SJSA1 (cell line): ENCODE measurements around the gene CIB4. TPM values are rescaled to one million over a fixed set of nuclear protein-coding genes. Genes with fewer than 3 reads are reported as not detected.
"Not testable (repeated sequence)": the region's sequence is repeated elsewhere in the genome, so short reads cannot be mapped to it uniquely, and the experiment has no call there.

Source experiments
- DNase-seq, 2 experiments: peaks; one replicate each; pipeline ENCODE4 v3.0.0-alpha.2; 2015 to 2020; ENCODE audit warnings: low spot score in 2 of 2, low read depth in 1 of 2
- H3K27ac ChIP-seq: fragments of 250-450 bp; sonication (Bioruptor Pico); 2 replicates; pipeline ENCODE4 v1.5.1; 2020; ENCODE audit warnings: mild to moderate bottlenecking, moderate library complexity
- H3K27me3 ChIP-seq: fragments of 250-450 bp; sonication (Bioruptor Pico); replicated peaks from 2 replicates; pipeline ENCODE4 v1.5.1; 2020; ENCODE audit warnings: mild to moderate bottlenecking, moderate library complexity
- H3K36me3 ChIP-seq: fragments of 250-450 bp; sonication (Bioruptor Pico); 2 replicates; pipeline ENCODE4 v1.5.1; 2020; ENCODE audit warnings: mild to moderate bottlenecking
- H3K4me1 ChIP-seq: fragments of 250-450 bp; sonication (Bioruptor Pico); replicated peaks from 2 replicates; pipeline ENCODE4 v1.6.1; 2021; ENCODE audit warnings: mild to moderate bottlenecking
- H3K4me3 ChIP-seq: fragments of 250-450 bp; sonication (Bioruptor Pico); 2 replicates; pipeline ENCODE4 v1.5.1; 2020; ENCODE audit warnings: mild to moderate bottlenecking
- H3K9me3 ChIP-seq: fragments of 250-450 bp; sonication (Bioruptor Pico); replicated peaks from 2 replicates; pipeline ENCODE4 v1.5.1; 2020; ENCODE audit warnings: mild to moderate bottlenecking
- total RNA-seq: library from RNA; depleted of rRNA; stranded (reverse); fragments of >200 nt; shearing (Covaris generic); gene quantifications from 2 replicates; pipeline ENCODE4 v1.2.3, GENCODE V29; 2014

CIB4 gene
- total RNA-seq, 1 experiment from 2014 or later, result not detected

- not testable (repeated sequence) for H3K4me1 ChIP-seq, H3K27ac ChIP-seq, H3K4me3 ChIP-seq, H3K9me3 ChIP-seq, H3K36me3 ChIP-seq, DNase-seq
- H3K27me3 ChIP-seq, result peaks cover 19% of the 10 kb centered on the region; the same call in 1 of the 2 replicates
These were observed 14.0 kb upstream of the CIB4 start for GRCh38 chr2:26655120-26655519.

GRCh38 chr2:26654061-26654340 lies 12.8 kb upstream of the CIB4 start:
- no peak overlapping the region for H3K27ac ChIP-seq
- no peak overlapping the region for H3K4me3 ChIP-seq
- no peaks in the 10 kb centered on the region for H3K4me1 ChIP-seq
- H3K9me3 ChIP-seq, result no peaks in the 10 kb centered on the region; the same call in 1 of the 2 replicates
- DNase-seq, result no peak
- H3K27me3 ChIP-seq, result peaks cover 18% of the 10 kb centered on the region; the same call in 1 of the 2 replicates
- no peaks in the 10 kb centered on the region for H3K36me3 ChIP-seq

GRCh38 chr2:26653207-26654060 lies 12.3 kb upstream of the CIB4 start:
- H3K9me3 ChIP-seq, result no peaks in the 10 kb centered on the region
- H3K27ac ChIP-seq, result no peak overlapping the region
- peaks cover 19% of the 10 kb centered on the region; the same call in 1 of the 2 replicates for H3K27me3 ChIP-seq
- DNase-seq, result no peak
- no peaks in the 10 kb centered on the region for H3K36me3 ChIP-seq
- no peaks in the 10 kb centered on the region for H3K4me1 ChIP-seq
- no peak overlapping the region for H3K4me3 ChIP-seq

- H3K27me3 ChIP-seq, result peaks cover 19% of the 10 kb centered on the region; the same call in 1 of the 2 replicates
These were observed 11.3 kb upstream of the CIB4 start for GRCh38 chr2:26652361-26653041.

GRCh38 chr2:26651799-26652198 lies 10.6 kb upstream of the CIB4 start:
- no peaks in the 10 kb centered on the region for H3K36me3 ChIP-seq
- no peak overlapping the region for H3K4me3 ChIP-seq
- no peak for DNase-seq
- H3K27me3 ChIP-seq, result peaks cover 19% of the 10 kb centered on the region; the same call in 1 of the 2 replicates
- no peak overlapping the region for H3K27ac ChIP-seq
- H3K4me1 ChIP-seq, result no peaks in the 10 kb centered on the region
- H3K9me3 ChIP-seq, result no peaks in the 10 kb centered on the region

More at GRCh38 chr2:26652361-26653041, 11.3 kb upstream of the CIB4 start:
- no peak for DNase-seq
- no peak overlapping the region for H3K27ac ChIP-seq
- H3K9me3 ChIP-seq, result no peaks in the 10 kb centered on the region
- no peaks in the 10 kb centered on the region for H3K4me1 ChIP-seq
- H3K36me3 ChIP-seq, result no peaks in the 10 kb centered on the region
- no peak overlapping the region for H3K4me3 ChIP-seq

- H3K27ac ChIP-seq, result no peak overlapping the region
- H3K4me3 ChIP-seq, result no peak overlapping the region
- H3K36me3 ChIP-seq, result no peaks in the 10 kb centered on the region
- H3K9me3 ChIP-seq, result no peaks in the 10 kb centered on the region
- H3K27me3 ChIP-seq, result peaks cover 23% of the 10 kb centered on the region; the same call in 1 of the 2 replicates
- no peak for DNase-seq
- H3K4me1 ChIP-seq, result no peaks in the 10 kb centered on the region
These were observed 10.3 kb upstream of the CIB4 start for GRCh38 chr2:26651470-26651771.

GRCh38 chr2:26650713-26651469 lies 9.7 kb upstream of the CIB4 start:
- DNase-seq, result peak in 1 of 2 experiments; percentile 23
- H3K4me1 ChIP-seq, result no peaks in the 10 kb centered on the region
- no peaks in the 10 kb centered on the region for H3K36me3 ChIP-seq
- H3K4me3 ChIP-seq, result no peak overlapping the region
- H3K9me3 ChIP-seq, result no peaks in the 10 kb centered on the region
- H3K27ac ChIP-seq, result no peak overlapping the region
- peaks cover 25% of the 10 kb centered on the region; the same call in 1 of the 2 replicates for H3K27me3 ChIP-seq

GRCh38 chr2:26649992-26650712 lies 9.0 kb upstream of the CIB4 start:
- H3K9me3 ChIP-seq, result no peaks in the 10 kb centered on the region
- H3K27ac ChIP-seq, result no peak overlapping the region
- no peaks in the 10 kb centered on the region for H3K4me1 ChIP-seq
- H3K27me3 ChIP-seq, result peaks cover 32% of the 10 kb centered on the region
- peak in 1 of 2 experiments; percentile 22 for DNase-seq
- no peaks in the 10 kb centered on the region for H3K36me3 ChIP-seq
- no peak overlapping the region for H3K4me3 ChIP-seq

- Histone ChIP-seq H3K27me3 (peaks cover 39% of the 10 kb centered on the region), H3K27ac (no peak overlapping the region)
- peak in 1 of 2 experiments; percentile 28 for DNase-seq
These were observed 8.2 kb upstream of the CIB4 start for GRCh38 chr2:26649322-26649721.

GRCh38 chr2:26648516-26648915 lies 7.3 kb upstream of the CIB4 start:
- no peaks in the 10 kb centered on the region for H3K4me1 ChIP-seq
- DNase-seq, result peak in 1 of 2 experiments; percentile 17
- no peaks in the 10 kb centered on the region for H3K36me3 ChIP-seq
- no peaks in the 10 kb centered on the region for H3K9me3 ChIP-seq
- no peak overlapping the region for H3K4me3 ChIP-seq
- H3K27ac ChIP-seq, result no peak overlapping the region
- peaks cover 40% of the 10 kb centered on the region for H3K27me3 ChIP-seq

More at GRCh38 chr2:26649322-26649721, 8.2 kb upstream of the CIB4 start:
- H3K4me1 ChIP-seq, result no peaks in the 10 kb centered on the region
- H3K36me3 ChIP-seq, result no peaks in the 10 kb centered on the region
- no peak overlapping the region for H3K4me3 ChIP-seq
- no peaks in the 10 kb centered on the region for H3K9me3 ChIP-seq

- H3K4me1 ChIP-seq, result no peaks in the 10 kb centered on the region
- peak in 1 of 2 experiments; percentile 34 for DNase-seq
- peaks cover 46% of the 10 kb centered on the region for H3K27me3 ChIP-seq
- H3K9me3 ChIP-seq, result no peaks in the 10 kb centered on the region
- no peak overlapping the region for H3K27ac ChIP-seq
- H3K36me3 ChIP-seq, result no peaks in the 10 kb centered on the region
- H3K4me3 ChIP-seq, result no peak overlapping the region
These were observed 6.8 kb upstream of the CIB4 start for GRCh38 chr2:26647981-26648380.

- no peaks in the 10 kb centered on the region for H3K9me3 ChIP-seq
- H3K4me3 ChIP-seq, result no peak overlapping the region
- peak in 1 of 2 experiments; percentile 31 for DNase-seq
- H3K27ac ChIP-seq, result no peak overlapping the region
- peaks cover 40% of the 10 kb centered on the region for H3K27me3 ChIP-seq
- H3K36me3 ChIP-seq, result no peaks in the 10 kb centered on the region
- H3K4me1 ChIP-seq, result no peaks in the 10 kb centered on the region
These were observed 6.0 kb upstream of the CIB4 start for GRCh38 chr2:26646986-26647672.

- Histone ChIP-seq H3K4me1 (no peaks in the 10 kb centered on the region), H3K4me3 (no peak overlapping the region), H3K9me3 (no peaks in the 10 kb centered on the region), H3K27ac (no peak overlapping the region), H3K27me3 (peaks cover 34% of the 10 kb centered on the region), H3K36me3 (no peaks in the 10 kb centered on the region)
- peak in 1 of 2 experiments; percentile 27 for DNase-seq
These were observed 4.6 kb upstream of the CIB4 start for GRCh38 chr2:26645762-26646161.
